ENCODE measurements around the gene CA14. TPM values are rescaled to one million over a fixed set of nuclear protein-coding genes. Genes with fewer than 3 reads are reported as not detected.

Gene CA14
- total and polyA plus RNA-seq, 2 experiments from 2014 or later: 41.3 to 47.4 TPM

DNA sequence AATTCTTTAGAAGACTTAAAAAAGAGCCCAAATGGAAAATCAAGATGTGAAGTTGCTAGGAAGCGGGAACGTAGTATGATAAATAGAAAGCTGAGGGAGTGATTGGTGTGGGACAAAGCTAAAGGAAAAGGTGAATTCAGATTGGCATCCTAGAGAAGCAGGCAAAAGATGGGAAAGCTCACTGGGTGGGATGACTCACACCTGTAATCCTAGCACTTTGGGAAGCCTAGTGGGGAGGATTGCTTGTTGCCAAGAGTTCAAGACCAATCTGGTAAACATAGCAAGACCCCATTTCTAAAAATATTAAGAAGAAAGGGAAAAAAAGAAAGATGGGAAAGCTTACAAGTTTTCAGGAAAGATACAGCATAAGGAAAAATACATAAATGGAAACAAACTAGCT, 37.9 kb downstream of the CA14 start (continued):
- TF ChIP-seq EZH2phosphoT487 (IDR thresholded peaks at IDR 0.05; ENCODE audit: unreplicated experiment): no peak
- TF ChIP-seq JUNB (IDR thresholded peaks at IDR 0.05; ENCODE audit: unreplicated experiment): no peak
- no peak for TF ChIP-seq EZH2 (IDR thresholded peaks at IDR 0.05; ENCODE audit: low read depth, unreplicated experiment)
- TF ChIP-seq, protein P1, sequence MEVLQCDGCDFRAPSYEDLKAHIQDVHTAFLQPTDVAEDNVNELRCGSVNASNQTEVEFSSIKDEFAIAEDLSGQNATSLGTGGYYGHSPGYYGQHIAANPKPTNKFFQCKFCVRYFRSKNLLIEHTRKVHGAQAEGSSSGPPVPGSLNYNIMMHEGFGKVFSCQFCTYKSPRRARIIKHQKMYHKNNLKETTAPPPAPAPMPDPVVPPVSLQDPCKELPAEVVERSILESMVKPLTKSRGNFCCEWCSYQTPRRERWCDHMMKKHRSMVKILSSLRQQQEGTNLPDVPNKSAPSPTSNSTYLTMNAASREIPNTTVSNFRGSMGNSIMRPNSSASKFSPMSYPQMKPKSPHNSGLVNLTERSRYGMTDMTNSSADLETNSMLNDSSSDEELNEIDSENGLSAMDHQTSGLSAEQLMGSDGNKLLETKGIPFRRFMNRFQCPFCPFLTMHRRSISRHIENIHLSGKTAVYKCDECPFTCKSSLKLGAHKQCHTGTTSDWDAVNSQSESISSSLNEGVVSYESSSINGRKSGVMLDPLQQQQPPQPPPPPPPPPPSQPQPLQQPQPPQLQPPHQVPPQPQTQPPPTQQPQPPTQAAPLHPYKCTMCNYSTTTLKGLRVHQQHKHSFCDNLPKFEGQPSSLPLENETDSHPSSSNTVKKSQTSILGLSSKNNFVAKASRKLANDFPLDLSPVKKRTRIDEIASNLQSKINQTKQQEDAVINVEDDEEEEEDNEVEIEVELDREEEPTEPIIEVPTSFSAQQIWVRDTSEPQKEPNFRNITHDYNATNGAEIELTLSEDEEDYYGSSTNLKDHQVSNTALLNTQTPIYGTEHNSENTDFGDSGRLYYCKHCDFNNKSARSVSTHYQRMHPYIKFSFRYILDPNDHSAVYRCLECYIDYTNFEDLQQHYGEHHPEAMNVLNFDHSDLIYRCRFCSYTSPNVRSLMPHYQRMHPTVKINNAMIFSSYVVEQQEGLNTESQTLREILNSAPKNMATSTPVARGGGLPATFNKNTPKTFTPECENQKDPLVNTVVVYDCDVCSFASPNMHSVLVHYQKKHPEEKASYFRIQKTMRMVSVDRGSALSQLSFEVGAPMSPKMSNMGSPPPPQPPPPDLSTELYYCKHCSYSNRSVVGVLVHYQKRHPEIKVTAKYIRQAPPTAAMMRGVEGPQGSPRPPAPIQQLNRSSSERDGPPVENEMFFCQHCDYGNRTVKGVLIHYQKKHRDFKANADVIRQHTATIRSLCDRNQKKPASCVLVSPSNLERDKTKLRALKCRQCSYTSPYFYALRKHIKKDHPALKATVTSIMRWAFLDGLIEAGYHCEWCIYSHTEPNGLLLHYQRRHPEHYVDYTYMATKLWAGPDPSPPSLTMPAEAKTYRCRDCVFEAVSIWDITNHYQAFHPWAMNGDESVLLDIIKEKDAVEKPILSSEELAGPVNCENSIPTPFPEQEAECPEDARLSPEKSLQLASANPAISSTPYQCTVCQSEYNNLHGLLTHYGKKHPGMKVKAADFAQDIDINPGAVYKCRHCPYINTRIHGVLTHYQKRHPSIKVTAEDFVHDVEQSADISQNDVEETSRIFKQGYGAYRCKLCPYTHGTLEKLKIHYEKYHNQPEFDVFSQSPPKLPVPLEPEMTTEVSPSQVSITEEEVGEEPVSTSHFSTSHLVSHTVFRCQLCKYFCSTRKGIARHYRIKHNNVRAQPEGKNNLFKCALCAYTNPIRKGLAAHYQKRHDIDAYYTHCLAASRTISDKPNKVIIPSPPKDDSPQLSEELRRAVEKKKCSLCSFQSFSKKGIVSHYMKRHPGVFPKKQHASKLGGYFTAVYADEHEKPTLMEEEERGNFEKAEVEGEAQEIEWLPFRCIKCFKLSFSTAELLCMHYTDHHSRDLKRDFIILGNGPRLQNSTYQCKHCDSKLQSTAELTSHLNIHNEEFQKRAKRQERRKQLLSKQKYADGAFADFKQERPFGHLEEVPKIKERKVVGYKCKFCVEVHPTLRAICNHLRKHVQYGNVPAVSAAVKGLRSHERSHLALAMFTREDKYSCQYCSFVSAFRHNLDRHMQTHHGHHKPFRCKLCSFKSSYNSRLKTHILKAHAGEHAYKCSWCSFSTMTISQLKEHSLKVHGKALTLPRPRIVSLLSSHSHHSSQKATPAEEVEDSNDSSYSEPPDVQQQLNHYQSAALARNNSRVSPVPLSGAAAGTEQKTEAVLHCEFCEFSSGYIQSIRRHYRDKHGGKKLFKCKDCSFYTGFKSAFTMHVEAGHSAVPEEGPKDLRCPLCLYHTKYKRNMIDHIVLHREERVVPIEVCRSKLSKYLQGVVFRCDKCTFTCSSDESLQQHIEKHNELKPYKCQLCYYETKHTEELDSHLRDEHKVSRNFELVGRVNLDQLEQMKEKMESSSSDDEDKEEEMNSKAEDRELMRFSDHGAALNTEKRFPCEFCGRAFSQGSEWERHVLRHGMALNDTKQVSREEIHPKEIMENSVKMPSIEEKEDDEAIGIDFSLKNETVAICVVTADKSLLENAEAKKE (CRISPR knock-in tag; IDR thresholded peaks at IDR 0.05): no peak

DNA sequence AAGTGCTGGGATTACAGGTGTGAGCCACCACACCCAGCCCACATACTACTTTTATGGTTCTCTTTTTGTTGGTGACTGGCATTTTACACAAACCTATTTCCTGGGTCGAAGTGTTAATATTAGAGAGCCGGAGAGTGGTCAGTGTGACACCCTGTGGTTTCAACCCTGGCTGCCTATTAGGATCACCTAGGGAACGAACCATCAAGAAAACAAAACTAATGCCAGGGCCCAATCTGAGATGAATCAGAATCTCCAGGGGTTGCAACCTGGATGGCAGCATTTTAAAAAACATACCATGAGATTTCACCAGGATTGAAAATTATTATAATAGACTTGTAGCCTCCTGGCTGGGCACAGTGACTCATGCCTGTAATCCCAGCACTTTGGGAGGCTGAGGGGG, 42.1 kb downstream of the CA14 start:
- H3K36me3 Mint-ChIP-seq (ENCODE audit: low read depth): peaks cover 93% of the 10 kb centered on the region
- Histone ChIP-seq H3K4me2 (no peak overlapping the region), H2AFZ (no peak overlapping the region), H3K9me2 (ENCODE audit: insufficient read depth) (no peaks in the 10 kb centered on the region), H3K79me2 (replicated peaks; ENCODE audit: insufficient read depth) (peaks cover 61% of the 10 kb centered on the region), H3F3A (replicated peaks; ENCODE audit: low read depth) (peaks cover 19% of the 10 kb centered on the region; the same call in 1 of the 2 replicates), H3K27me3 (ENCODE audit: insufficient read depth) (no peaks in the 10 kb centered on the region), H3K4me3 (no peak overlapping the region), H3K4me1 (ENCODE audit: insufficient read depth) (peaks cover 32% of the 10 kb centered on the region), H4K20me1 (replicated peaks; ENCODE audit: insufficient read depth) (peaks cover 20% of the 10 kb centered on the region), H3K36me3 (ENCODE audit: insufficient read depth) (peaks cover 35% of the 10 kb centered on the region), H3K27ac (ENCODE audit: low read depth) (no peak overlapping the region)
- no peaks in the 10 kb centered on the region for H3K9me3 Mint-ChIP-seq
- DNase-seq (ENCODE audit: low spot score): no peak
- no peak overlapping the region for H3K4me3 Mint-ChIP-seq
- peaks cover 29% of the 10 kb centered on the region for H3K4me1 Mint-ChIP-seq
- no peak overlapping the region for H3K27ac Mint-ChIP-seq
- H3K27me3 Mint-ChIP-seq (ENCODE audit: insufficient read depth, low read depth, poor library complexity): peaks cover 4% of the 10 kb centered on the region
- ATAC-seq: no peak
- TF ChIP-seq ZNF114 (CRISPR knock-in tag; IDR thresholded peaks at IDR 0.05): no peak
- TF ChIP-seq, protein P2, sequence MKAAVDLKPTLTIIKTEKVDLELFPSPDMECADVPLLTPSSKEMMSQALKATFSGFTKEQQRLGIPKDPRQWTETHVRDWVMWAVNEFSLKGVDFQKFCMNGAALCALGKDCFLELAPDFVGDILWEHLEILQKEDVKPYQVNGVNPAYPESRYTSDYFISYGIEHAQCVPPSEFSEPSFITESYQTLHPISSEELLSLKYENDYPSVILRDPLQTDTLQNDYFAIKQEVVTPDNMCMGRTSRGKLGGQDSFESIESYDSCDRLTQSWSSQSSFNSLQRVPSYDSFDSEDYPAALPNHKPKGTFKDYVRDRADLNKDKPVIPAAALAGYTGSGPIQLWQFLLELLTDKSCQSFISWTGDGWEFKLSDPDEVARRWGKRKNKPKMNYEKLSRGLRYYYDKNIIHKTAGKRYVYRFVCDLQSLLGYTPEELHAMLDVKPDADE (IDR thresholded peaks at IDR 0.05): no peak
- TF ChIP-seq EZH2 (IDR thresholded peaks at IDR 0.05; ENCODE audit: low read depth, unreplicated experiment): no peak
- TF ChIP-seq, protein P1 (CRISPR knock-in tag; IDR thresholded peaks at IDR 0.05): no peak
- no peak for TF ChIP-seq CREB1 (CRISPR knock-in tag; IDR thresholded peaks at IDR 0.05; ENCODE audit: low read depth)
- no peak for TF ChIP-seq POLR2AphosphoS5 (IDR thresholded peaks at IDR 0.05; ENCODE audit: low read depth)
- no peak for TF ChIP-seq STAT1 (IDR thresholded peaks at IDR 0.05; ENCODE audit: unreplicated experiment)
- TF ChIP-seq EZH2phosphoT487 (IDR thresholded peaks at IDR 0.05; ENCODE audit: unreplicated experiment): no peak
